HL-60 (cell line): ENCODE measurements around the gene SLC39A5.

ENCODE experiments used
- GABPA ChIP-seq: IDR thresholded peaks from 2 replicates; pipeline ENCODE4 v1.6.1; 2012; ENCODE audit warnings: low read depth
- POLR2AphosphoS5 ChIP-seq: IDR thresholded peaks from 2 replicates; pipeline ENCODE4 v1.6.1; 2012; ENCODE audit warnings: low read depth
- SPI1 ChIP-seq: IDR thresholded peaks from 2 replicates; pipeline ENCODE4 v1.6.1; 2012; ENCODE audit warnings: low read depth, mild to moderate bottlenecking, borderline replicate concordance
- TF ChIP-seq, protein P1 (sequence below): IDR thresholded peaks from one replicate; pipeline ENCODE4 v1.5.1; 2011; ENCODE audit warnings: low read length, control low read depth, inconsistent platforms; ENCODE audit not compliant: insufficient read depth

GRCh38 chr12:56237552-56237951, 7.7 kb downstream of the SLC39A5 start:
- TF ChIP-seq, protein P1, sequence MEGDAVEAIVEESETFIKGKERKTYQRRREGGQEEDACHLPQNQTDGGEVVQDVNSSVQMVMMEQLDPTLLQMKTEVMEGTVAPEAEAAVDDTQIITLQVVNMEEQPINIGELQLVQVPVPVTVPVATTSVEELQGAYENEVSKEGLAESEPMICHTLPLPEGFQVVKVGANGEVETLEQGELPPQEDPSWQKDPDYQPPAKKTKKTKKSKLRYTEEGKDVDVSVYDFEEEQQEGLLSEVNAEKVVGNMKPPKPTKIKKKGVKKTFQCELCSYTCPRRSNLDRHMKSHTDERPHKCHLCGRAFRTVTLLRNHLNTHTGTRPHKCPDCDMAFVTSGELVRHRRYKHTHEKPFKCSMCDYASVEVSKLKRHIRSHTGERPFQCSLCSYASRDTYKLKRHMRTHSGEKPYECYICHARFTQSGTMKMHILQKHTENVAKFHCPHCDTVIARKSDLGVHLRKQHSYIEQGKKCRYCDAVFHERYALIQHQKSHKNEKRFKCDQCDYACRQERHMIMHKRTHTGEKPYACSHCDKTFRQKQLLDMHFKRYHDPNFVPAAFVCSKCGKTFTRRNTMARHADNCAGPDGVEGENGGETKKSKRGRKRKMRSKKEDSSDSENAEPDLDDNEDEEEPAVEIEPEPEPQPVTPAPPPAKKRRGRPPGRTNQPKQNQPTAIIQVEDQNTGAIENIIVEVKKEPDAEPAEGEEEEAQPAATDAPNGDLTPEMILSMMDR = no peak
- no peak for TF ChIP-seq POLR2AphosphoS5
- TF ChIP-seq GABPA = no peak
- no peak for TF ChIP-seq SPI1
